T47D (cell line): ENCODE data around the gene GALNT10.
A peak's percentile ranks its signal among the peaks of the same experiment; 100 is the strongest.

ENCODE experiments used
- DNase-seq, 2 experiments: peaks; one replicate each; pipeline versions ENCODE4 v3.0.0 to v3.0.0-alpha.2; 2011 to 2012; ENCODE audit warnings: low read depth in 1 of 2, low spot score in 1 of 2
- JUND ChIP-seq: IDR thresholded peaks from 2 replicates; pipeline ENCODE4 v1.6.1; 2012; ENCODE audit warnings: low read depth
- in situ Hi-C: cut with HindIII; loops from 2 replicates; pipeline ENCODE4 v1.10.0; 2016; ENCODE audit warnings: low sequenced_read_pairs, low pct_unique_long_range_greater_than_20kb

GALNT10 gene

GRCh38 chr5:154191467-154192261 lies 1.1 kb downstream of the GALNT10 start:
- TF ChIP-seq JUND: no peak
- peak; percentile 28 to 34 for DNase-seq
- in situ Hi-C loops: no loop called here

- DNase-seq: no peak
- TF ChIP-seq JUND: no peak
- in situ Hi-C loops: no loop called here
Observed at GRCh38 chr5:154193283-154193682, 2.8 kb downstream of the GALNT10 start.

GRCh38 chr5:154193701-154194121 lies 3.2 kb downstream of the GALNT10 start:
- no peak for TF ChIP-seq JUND
- in situ Hi-C loops: no loop called here
- no peak for DNase-seq

- no peak for TF ChIP-seq JUND
- DNase-seq: peak; percentile 40 to 77
- in situ Hi-C loops: no loop called here
Observed at GRCh38 chr5:154194345-154195329, 4.1 kb downstream of the GALNT10 start.

- no peak for DNase-seq
- TF ChIP-seq JUND: no peak
- in situ Hi-C loops: no loop called here
Observed at GRCh38 chr5:154196281-154196680, 5.7 kb downstream of the GALNT10 start.

- no peak for TF ChIP-seq JUND
- DNase-seq: no peak
- in situ Hi-C loops: no loop called here
Observed at GRCh38 chr5:154196955-154197652, 6.6 kb downstream of the GALNT10 start.

GRCh38 chr5:154197801-154198491 lies 7.4 kb downstream of the GALNT10 start:
- in situ Hi-C loops: no loop called here
- no peak for TF ChIP-seq JUND
- no peak for DNase-seq

- TF ChIP-seq JUND: no peak
- DNase-seq: peak in 1 of 2 experiments; percentile 63
- in situ Hi-C loops: no loop called here
Observed at GRCh38 chr5:154198611-154199230, 8.2 kb downstream of the GALNT10 start.

GRCh38 chr5:154199263-154199662 lies 8.7 kb downstream of the GALNT10 start:
- no peak for DNase-seq
- TF ChIP-seq JUND: no peak

GRCh38 chr5:154199671-154200220 lies 9.2 kb downstream of the GALNT10 start:
- DNase-seq: no peak
- TF ChIP-seq JUND: no peak
- in situ Hi-C loops: no loop called here

More at GRCh38 chr5:154199263-154199662, 8.7 kb downstream of the GALNT10 start:
- in situ Hi-C loops: no loop called here

- in situ Hi-C loops: no loop called here
- no peak for DNase-seq
- no peak for TF ChIP-seq JUND
Observed at GRCh38 chr5:154200221-154200620, 9.7 kb downstream of the GALNT10 start.
